ENCODE measurements around the gene CYP3A5.
"Not testable (repeated sequence)": the region's sequence is repeated elsewhere in the genome, so short reads cannot be mapped to it uniquely, and the experiment has no call there.

CYP3A5 gene

DNA sequence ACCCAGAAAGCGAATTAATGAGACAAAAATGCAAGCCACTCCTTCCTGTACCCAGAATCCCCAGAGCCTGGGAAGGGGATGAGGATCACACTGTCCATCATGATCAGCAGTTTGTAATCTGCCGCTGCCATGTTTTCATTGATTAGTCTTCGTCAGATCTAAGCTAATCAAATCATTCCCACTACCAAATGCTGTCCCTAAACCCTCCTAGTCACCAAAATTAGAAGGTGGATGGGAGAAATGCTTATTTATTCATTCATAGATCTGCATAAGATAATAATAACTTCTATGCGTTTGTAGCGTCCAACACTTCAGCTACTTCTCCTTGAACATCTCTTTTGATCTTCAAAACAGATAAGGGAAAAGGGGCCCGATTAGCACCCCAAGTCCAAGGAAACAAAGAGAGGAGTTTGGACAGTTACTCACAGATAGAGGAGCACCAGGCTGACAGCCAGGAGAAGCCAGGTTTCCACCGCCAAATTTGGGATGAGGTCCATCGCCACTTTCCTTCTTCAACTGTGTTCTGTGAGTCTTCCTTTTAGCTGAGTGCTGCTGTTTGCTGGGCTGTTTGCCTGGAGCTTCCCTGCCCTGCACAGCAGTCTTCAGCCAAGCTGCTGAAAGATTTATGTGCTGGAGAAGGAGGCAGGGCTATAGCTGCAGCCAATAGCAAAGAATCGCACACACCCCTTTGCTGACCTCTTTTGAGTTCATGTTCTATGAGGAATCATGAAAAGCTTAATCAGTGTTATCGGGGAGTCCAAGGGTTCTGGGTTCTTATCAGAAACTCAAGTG lies at the start of gene CYP3A5:
Gene CYP3A5, minus strand, starts transcription at position 597 of the 792 bp plus-strand sequence. Its CDS starts 100 bp downstream, at position 497.
- no peak for DNase-seq

DNA sequence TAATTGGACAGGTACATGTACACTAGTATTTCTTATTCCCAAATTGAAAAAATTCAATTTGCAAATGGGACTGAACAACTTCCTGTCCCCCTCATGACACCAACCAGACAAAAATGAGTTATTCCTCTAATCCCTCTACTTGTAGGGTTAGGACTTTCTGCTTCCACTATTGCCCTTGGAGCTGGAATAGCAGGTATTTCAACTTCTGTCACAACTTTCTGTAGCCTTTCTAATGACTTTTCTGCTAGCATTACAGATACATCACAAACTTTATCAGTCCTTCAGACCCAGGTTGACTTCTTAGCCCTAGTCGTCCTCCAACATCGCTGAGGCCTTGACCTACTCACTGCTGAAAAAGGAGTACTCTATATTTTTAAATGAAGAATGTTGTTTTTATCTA lies 48.8 kb upstream of the CYP3A5 start:
- no peak for DNase-seq

DNA sequence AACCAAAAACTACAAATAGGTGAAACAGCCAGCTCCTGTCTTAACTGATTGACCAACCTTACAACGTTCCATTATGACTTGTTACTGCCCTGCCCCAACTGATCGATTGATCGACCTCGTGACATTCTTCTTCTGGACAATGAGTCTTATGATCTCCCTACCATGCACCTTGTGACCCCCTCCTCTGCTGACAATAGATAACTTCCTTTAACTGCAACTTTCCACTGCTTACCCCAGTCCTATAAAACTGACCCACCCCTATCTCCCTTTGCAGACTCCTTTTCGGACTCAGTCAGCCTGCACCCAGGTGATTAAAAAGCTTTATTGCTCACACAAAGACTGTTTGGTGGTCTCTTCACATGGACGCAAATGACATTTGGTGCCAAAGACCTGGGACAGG lies 43.4 kb upstream of the CYP3A5 start:
- not testable (repeated sequence) for DNase-seq

DNA sequence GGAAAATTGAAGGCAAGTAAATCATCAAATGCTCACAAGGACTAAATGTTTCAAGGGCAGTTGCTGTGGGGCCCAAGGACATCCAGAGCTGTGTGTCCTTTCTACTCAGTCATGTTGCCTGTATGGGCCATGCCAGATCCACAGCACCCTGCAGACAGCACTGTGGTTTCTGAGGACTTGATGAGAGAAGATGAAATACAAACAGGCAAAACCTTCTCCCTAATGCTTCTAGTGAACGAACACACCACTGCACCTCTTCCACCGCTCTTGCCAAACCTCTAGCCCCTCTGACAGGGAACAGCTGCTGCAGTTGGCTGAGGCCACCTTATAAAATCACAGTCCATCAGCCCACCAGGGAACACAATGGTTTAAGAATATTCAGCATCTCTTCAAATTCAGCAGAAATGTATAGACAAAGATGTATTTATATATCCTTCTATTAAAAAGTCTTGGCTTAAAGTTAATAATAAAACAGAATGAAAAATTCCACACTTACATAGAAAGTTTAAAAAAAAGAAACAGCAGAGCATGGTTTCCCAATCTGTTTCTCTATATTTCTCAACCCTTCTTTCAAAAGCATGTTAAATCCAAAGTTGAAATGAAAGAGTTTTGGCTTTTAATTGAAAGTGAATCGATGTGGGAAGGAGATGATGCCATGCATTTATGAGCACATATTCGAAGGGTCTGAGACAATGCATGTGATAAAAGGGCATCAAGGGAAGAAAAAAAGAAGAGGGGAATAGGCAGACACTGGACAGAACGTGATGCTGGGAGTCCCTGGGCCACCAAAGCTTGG lies 41.2 kb upstream of the CYP3A5 start:
- DNase-seq = no peak

DNA sequence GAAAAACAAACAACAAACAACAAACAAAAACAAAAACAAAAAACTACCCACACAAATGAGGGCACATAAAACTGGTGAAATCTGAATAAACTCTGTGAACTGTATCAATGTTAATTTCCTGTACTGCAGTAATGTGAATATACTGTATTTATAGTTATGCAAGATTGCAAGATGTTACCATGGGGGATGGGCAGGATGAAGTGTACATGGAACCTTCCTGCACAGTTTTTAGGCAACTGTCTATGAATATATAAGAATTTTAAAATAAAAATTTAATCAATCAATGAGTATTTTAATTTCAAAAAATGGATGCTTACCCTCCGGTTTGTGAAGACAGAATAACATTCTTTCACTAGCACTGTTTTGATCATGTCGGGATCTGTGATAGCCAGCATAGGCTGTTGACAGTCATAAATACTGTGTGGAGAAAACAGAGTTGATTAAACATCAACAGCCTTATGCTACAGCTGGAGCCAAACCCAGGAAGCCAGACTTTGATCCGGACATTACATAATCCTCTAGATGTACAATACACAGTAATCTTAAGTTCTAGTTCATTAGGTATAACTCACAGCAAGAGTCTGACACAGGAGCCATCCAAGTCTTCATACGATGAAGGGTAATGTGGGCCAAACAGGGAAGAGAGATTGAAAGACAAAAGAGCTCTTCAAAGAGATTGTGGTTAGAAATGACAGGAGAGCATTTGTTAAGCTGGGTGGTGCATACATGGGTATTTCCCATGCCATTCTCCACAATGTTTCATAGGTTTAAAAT lies 40.4 kb upstream of the CYP3A5 start:
- DNase-seq = no peak

DNA sequence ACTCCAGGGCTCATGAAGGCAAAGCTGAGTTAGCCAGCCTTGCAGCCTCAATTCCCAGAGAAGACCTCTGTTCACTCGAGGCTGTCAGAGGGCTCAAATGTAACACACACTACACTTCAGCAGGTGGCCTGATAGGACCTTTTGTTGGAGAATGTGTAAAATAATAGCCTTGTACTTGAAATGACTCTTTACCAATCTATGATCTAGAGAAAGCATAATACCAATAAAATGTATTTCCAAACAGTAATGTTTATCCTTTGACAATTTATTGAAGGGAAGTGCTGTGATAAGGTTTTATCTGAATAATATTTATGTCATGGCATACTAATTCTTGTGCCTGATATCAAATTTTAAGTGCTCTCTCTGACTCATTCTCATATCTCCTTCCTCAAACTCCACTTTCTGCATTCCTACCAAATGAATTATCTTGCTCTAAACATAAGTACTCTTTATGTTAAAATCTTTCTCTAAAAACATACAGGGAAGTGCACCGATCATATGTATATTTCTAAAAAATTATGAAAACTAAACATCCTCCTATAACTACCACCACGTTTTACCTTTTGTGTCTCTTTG lies 34.3 kb upstream of the CYP3A5 start:
- no peak for DNase-seq

DNA sequence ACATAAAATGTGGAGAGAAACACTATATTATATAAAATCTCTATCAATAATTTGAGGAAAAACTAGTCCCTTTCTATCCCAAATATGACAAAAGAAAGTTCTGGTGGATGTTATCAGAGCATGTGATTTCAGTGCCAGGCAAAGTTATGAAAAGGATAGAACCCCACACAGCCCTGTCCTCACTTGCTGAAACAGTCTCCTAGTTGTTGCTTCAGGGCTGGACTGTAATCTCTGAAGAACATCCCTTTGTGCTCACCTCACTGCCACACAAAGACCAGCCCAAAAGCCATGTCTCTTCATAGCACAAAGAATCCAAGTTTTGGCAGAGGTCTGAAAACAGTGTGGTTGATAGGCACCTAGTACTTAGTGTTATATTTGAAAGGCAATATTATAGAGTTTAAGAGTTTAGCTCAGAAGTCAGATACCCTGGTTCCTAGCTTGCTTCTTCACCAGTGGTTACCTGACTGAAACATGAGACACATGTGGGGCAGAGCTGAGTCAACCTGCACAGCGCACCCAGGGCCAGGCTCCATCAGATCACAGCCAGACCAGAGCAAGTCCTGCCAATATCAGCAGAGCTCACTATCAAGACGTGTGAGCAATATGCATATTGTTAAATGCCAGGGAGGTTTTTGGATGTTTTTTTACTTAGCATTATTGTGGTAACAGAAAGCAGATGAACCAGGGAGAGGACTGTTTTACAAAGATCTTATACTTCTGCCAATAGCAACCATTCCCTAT lies 30.2 kb upstream of the CYP3A5 start:
- DNase-seq = no peak

DNA sequence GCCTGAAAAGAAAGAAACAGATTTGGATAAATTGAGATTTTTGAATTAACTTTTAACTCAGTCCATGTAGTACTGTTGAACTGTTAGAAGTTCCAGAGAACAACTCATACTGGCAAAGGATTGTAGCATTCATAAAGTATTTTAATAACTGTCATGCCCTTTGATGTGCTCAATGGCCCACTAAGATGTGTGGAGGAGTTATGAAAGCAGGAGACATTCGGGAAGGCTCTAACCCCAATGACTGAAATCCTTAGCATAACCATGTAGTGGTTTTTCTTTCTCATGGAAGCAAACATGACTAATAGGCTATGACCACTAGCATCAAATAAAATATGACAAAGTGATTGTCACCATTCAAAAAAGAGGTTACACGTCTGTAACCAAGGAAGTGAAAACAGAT lies 29.5 kb upstream of the CYP3A5 start:
- no peak for DNase-seq

DNA sequence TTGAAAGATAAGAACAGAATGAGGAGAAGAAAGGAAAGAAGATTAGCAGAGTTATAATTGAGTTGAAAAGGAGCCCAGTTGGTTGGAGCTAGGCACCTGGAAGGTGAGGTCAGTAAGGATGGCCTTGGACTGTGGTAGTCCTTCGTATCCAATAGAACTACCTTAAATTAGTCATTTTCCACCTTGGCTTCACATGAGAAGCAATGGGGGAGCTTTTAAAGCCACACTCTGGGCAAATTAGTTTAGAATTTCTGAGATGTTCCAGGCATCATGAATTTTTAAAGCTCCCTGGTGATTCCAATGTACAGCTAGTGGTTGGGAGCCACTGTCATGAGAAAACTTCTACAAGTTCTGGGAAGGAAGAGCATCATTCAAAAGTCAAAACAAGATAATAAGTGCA lies 27.3 kb upstream of the CYP3A5 start:
- no peak for DNase-seq

DNA sequence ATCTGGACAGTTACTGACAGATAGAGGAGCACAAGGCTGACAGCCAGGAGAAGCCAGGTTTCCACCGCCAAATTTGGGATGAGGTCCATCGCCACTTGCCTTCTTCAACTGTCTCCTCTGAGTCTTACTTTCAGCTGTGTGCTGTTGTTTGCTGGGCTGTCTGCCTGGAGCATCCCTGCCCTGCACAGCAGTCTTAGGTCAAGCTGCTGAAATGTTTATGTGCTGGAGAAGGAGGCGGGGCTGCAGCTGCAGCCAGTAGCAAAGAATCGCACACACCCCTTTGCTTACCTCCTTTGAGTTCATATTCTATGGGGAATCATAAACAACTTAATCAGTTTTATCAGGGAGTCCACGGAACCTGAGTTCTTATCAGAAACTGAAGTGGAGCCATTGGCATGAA lies 20.1 kb upstream of the CYP3A5 start:
- no peak for DNase-seq

DNA sequence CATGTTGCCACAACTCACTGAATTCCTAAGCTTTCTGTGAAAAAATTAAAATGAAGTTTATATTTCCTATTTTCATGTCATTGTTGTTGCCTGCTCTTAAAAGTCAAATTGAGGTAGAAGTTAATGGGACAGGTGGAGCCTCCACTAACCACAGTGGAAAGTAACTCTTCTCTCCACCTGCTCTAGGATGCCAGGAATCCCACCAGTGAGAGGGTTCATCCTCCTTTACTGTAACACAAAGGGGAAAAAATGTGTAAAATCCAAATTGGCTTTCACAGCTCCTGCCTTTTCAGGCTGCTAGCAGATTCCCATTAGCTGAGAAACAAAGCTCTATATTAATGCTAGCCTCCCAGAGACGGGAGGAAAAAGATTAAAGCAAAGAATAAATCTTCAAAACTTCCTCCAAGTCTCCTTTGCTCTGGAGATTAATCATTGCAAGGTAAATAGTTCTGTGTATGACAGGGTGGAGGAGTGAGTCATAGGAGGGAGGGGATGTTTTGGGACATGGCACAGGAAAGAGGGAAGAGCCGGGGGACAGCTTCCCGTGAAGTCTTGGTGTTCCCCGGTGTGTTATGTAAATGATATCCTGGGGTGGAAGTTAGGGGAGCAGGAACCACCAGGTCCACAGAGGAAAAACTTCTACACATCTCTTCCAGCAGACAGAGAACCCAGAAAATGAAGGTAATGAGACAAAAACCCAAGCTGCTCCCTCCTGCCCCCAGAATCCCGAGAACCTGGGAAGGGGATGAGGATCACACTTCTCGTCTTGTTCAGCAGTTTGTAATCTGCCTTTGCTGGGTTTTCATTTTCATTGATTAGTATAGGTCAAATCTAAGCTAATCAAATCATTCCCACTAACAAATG lies 19.3 kb upstream of the CYP3A5 start:
- DNase-seq = not testable (repeated sequence)

DNA sequence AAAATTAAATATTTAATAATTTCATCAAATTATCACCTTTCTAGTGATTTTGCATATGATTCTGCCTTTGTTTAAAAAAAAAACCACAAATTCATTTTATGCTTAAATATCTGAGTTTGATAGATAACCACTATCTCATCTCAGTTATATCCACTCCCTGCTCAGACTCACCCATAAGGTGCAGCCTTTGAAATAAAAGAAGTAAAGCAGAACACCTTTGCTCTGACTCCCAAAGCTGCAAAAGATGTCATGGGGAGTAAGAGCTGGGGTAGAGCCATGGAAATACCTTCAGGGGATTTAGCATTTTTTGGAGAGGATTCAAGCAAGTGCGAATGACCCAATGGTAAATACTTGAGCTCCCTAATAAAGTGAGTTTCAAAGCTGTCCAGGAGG lies 15.1 kb upstream of the CYP3A5 start:
- DNase-seq = no peak

DNA sequence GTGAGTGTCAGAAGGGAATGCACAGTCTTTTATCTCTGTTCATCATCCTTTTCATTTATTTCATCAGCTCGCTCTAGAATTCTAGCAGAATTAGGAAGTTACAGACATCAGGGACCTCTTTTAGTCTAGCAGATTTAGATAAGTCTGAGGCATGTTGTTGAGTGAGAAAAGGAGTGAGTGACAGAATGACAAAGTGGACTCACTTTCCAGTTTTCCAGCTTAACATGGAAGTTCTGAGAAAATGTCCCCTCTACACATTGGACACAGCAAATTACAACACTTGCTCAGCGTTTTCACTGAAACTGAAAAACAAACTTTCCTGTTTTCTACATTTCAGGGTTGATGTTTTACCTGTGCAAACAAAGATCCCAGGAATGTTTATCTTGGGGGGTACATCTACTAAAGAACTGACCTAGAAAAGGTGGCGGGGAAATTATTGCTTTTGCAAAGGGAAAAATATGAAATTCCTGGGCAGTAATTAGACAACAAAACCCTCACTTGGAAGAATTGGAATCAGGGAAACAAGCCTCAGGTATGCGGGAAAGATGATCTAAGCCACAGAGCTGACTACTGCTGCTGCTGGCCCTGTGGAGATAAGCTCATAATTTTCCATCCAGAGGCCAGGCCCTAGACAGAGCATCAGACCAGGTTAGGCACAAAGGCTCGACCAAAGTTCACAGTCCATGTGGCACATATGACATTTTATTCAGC lies 14.6 kb upstream of the CYP3A5 start:
- DNase-seq = no peak

DNA sequence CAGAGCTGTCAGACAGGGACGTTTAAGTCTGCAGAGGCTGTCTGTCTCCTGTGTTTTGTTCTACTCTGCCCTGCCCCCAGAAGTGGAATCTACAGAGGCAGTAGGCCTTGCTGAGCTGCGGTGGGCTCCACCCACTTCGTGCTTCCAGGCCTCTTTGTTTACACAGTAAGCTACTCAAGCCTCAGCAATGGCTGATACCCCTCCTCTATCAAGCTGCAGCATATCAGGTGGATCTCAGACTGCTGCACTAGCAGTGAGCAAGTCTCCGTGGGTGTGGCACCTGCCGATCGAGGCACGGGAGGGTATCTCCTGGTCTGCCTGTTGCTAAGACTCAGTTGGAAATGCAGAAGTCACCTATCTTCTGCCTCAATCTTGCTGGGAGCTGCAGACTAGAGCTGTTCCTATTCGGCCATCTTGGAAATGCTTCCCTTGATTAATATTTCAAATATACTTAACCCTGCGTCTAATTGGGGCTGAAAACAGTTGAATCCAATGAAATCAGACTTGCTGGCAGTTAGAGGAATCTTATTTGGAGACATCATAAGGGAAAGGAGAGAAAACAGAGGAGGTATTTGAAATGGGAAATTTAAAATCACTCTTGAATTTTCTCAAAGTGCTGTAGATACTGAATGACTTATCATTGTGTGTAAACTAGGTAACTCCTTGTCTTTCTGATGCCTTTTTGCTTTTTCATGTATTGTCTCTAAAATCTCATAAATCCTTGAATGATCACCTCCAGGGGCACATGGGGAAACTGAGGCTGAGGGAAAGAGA lies 13.8 kb upstream of the CYP3A5 start:
- peak; percentile 40 for DNase-seq

DNA sequence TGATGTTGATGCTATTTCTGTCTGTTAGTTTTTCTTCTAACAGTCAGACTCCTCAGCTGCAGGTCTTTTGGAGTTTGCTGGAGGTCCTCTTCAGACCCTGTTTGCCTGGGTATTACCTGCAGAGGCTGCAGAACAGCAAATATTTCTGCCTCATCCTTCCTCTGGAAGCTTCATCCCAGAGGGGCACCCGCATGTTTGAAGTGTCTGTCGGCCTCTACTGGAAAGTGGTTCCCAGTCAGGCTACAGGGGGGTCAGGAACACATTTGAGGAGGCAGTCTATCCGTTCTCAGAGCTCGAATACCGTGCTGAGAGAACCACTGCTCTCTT lies 13.3 kb upstream of the CYP3A5 start:
- no peak for DNase-seq

DNA sequence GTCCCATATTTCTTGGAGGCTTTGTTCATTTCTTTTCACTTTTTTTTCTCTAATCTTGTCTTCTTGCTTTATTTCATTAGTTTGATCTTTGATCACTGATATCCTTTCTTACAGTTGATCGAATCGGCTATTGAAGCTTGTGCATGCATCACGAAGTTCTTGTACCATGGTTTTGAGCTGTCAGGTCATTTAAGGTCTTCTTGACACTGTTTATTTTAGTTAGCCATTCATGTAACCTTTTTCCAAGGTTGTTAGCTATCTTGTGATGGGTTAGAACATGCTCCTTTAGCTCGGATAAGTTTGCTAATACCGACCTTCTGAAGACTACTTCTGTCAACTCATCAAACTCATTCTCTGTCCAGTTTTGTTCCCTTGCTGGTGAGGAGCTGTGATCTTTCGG lies 12.8 kb upstream of the CYP3A5 start:
- DNase-seq = not testable (repeated sequence)

DNA sequence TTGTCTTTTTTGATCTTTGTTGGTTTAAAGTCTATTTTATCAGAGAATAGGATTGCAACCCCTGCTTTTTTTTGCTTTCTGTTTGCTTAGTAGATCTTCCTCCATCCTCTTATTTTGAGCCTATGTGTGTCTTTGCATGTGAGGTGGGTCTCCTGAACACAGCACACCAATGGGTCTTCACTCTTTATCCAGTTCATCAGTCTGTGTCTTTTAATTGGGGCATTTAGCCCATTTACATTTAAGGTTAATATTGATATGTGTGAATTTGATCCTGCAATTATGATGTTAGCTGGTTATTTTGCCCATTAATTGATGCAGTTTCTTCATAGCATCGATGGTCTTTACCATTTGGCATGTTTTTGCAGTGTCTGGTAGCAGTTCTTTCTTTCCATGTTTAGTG lies 11.9 kb upstream of the CYP3A5 start:
- not testable (repeated sequence) for DNase-seq

DNA sequence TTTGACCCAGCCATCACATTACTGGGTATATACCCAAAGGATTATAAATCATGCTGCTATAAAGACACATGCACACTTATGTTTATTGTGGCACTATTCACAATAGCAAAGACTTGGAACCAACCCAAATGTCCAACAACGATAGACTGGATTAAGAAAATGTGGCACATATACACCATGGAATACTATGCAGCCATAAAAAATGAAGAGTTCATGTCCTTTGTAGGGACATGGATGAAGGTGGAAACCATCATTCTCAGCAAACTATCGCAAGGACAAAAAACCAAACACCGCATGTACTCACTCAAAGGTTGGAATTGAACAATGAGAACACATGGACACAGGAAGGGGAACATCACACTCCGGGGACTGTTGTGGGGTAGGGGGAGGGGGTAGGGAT lies 11.1 kb upstream of the CYP3A5 start:
- DNase-seq = not testable (repeated sequence)

DNA sequence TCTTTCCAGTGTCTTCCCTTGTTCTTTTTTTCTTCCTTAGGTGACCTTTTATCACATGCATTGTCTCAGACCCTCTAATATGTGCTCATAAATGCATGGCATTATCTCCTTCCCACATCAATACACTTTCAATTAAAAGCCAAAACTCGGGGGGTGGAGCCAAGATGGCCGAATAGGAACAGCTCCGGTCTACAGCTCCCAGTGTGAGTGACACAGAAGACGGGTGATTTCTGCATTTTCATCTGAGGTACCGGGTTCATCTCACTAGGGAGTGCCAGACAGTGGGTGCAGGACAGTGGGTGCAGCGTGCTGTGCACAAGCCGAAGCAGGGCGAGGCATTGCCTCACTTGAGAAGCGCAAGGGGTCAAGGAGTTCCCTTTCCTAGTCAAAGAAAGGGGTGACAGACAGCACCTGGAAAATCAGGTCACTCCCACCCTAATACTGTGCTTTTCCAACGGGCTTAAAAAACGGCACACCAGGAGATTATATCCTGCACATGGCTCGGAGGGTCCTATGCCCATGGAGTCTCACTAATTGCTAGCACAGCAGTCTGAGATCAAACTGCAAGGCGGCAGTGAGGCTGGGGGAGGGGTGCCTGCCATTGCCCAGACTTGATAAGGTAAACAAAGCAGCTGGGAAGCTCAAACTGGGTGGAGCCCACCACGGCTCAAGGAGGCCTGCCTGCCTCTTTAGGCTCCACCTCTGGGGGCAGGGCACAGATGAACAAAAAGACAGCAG lies 6.2 kb upstream of the CYP3A5 start:
- DNase-seq = not testable (repeated sequence)
